Measurements from ENCODE around the gene KIAA0232.

DNA sequence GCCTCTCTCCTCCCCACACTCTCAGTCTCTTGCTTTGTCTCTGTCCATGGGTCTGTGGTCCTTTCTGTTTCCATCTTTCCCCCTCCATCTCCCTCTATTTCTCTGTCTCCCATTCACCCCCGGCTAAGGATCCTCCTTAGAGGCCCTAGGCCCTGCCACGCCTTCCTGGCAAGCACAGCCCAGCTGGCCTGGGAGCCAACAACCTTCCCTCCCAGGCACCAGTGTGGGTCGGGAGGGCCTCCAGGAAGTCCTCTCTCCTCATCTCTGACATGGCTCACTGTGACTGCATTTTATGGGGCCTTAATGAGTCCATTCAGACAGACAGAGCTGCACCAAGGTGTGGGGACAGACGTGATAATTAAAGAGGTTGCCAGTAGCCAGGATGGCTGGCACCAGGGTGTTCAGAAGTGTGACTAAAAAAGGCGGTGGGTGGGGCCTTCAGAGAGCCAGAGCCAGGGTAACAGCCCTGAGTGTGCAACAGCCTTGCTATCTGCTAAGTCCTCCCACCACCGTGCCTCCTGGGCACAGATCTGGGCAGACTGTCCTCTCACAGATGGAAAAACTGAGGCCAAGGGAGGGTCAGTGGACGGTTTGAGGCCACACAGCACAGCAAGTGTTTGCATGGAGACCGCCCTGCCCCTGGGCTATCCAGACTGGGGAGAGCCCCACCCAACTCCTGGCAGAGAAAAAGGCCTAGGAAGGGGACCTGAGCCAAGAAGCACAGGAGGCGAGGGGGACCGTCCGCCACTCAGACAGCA, 35.1 kb upstream of the KIAA0232 start:
- TF ChIP-seq NR2F6 (CRISPR knock-in tag; IDR thresholded peaks at IDR 0.05) (no peak), ZKSCAN1 (IDR thresholded peaks at IDR 0.05; ENCODE audit: low read depth, low read length) (no peak), ZBTB8A (IDR thresholded peaks at IDR 0.05; ENCODE audit: partially characterized antibody) (no peak), SAP30 (IDR thresholded peaks at IDR 0.05; ENCODE audit: borderline replicate concordance, insufficient read depth, low read depth, low read length, poor library complexity, severe bottlenecking) (no peak), POLR2A (conservative IDR thresholded peaks at IDR 0.05) (no peak), SREBF1 (IDR thresholded peaks at IDR 0.05; ENCODE audit: borderline replicate concordance, low read depth, low read length) (no peak), HNRNPL (IDR thresholded peaks at IDR 0.05; ENCODE audit: low read depth, low read length) (no peak), MED1 (CRISPR knock-in tag; IDR thresholded peaks at IDR 0.05; ENCODE audit: borderline replicate concordance) (no peak)
- TF ChIP-seq, protein P1, sequence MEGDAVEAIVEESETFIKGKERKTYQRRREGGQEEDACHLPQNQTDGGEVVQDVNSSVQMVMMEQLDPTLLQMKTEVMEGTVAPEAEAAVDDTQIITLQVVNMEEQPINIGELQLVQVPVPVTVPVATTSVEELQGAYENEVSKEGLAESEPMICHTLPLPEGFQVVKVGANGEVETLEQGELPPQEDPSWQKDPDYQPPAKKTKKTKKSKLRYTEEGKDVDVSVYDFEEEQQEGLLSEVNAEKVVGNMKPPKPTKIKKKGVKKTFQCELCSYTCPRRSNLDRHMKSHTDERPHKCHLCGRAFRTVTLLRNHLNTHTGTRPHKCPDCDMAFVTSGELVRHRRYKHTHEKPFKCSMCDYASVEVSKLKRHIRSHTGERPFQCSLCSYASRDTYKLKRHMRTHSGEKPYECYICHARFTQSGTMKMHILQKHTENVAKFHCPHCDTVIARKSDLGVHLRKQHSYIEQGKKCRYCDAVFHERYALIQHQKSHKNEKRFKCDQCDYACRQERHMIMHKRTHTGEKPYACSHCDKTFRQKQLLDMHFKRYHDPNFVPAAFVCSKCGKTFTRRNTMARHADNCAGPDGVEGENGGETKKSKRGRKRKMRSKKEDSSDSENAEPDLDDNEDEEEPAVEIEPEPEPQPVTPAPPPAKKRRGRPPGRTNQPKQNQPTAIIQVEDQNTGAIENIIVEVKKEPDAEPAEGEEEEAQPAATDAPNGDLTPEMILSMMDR (IDR thresholded peaks at IDR 0.05 in 2 of 3, conservative IDR thresholded peaks at IDR 0.05 in 1 of 3; ENCODE audit: insufficient read depth in 2 of 3, low read depth in 1 of 3, low read length in 3 of 3), result no peak

Measured in K562 (cell line).